Activated CD4-positive, alpha-beta T cell treated with anti-CD3 and anti-CD28 coated beads for 4 hours (primary cell): ENCODE measurements around the gene WNK3.
"Not testable (repeated sequence)": the region's sequence is repeated elsewhere in the genome, so short reads cannot be mapped to it uniquely, and the experiment has no call there.

Source experiments
- DNase-seq, 2 donors: peaks; one replicate each; pipeline ENCODE4 v3.0.0-alpha.2; 2020

WNK3 gene

DNA sequence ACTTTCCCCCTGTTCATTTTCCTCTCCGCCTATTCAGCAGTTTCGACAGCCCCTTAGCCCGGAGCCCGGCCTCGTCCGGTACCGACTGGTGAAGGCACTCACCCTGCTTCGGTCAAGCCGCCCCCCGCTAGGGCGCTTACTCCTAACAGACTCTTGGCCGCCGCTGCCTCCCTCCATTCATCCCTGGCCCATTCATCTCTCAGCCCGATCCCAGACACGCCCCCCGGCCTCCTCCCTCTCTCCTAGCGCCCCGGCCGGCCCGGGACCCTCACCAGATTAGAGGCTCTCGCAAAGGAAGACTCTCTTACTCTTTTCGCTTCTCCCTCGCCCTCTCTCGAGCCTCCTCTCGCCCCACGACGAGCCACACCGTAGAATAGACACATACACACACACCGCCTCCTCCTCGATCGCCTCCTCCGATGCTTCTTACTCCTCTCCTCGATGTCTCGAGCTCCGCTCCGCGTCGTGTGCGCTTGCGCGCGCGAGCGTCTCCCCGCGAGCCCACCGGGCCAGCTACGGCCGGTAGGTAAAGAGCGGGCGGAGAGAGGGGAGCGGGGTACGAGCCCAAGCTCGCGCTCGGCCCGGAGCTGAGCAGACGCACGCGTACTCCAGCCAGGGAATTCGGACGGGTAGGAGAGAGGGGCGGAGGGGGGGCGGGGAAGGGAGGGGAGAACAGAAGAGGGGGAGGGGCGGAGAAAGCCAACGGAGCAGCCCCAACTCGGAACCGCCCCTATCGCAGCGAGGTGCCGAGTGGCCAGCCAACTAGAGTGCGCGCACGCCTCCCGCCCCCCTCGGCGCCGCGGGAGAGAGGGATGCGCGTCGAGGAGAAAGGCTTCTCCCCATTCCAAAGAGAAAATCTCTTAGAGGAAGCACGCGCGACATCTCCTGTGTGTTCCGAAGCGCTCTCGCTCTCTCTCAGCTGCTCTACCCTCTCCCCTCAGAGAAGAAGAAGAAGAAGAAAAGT lies at the start of gene WNK3:
TSS of gene WNK3 (minus strand) at position 633 of the 964 bp plus-strand sequence.
- DNase-seq: peak; percentile 35 to 50

DNA sequence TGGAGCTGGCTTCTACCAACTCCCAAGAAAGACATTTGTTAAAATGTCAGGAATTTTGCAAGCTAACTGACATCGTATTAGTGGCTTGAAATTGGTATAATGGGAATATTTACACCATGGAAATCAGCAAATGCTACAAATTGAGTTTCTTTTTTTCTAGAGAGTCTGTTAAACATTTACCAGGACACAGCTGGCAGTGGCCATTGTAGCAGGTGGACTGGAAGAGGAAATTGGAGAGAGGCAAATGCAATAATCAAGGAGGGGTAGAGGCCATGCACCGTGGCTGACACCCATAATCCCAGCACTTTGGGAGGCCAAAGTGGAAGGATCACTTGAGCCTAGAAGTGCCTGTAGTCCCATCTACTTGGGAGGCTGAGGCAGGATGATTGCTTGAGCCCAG lies 49.4 kb upstream of the WNK3 start:
- DNase-seq: no peak

DNA sequence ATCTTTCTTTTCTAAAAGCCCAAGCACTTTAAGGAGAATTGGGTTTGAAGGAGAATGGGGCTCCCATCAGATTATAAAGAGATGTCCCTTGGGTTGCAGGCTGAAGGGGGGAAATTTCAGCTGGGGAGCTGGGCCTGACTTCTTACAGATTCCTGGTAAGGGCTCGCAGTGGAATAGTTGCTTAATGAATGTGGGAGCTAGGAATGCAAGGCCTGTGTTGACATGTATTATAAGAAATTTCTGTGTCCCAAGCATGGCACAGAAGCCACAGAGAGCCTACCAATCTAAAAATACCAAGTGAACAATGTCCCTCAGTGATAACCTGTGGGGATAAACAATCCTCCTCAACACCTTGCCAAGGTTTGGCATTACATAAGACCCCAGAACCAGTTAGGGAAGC lies 39.3 kb upstream of the WNK3 start:
- no peak for DNase-seq

- DNase-seq: no peak
Measured at GRCh38 chrX:54386314-54386713, 28.5 kb upstream of the WNK3 start.

DNA sequence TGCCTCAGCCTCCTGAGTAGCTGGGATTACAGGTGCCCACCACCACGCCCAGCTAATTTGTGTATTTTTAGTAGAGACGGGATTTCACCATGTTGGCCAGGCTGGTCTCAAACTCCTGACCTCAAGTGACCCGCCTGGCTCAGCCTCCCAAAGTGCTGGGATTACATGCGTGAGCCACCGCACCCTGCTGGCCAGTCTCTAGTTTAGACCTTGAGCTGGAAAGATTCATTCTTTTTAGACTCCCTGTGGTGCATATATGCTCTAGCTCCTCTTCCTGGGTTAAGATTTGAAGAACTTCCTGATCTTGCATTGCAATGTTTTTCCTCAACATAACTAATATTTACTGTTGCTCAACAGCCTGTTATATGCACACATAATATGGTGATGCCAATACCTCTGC lies 26.8 kb upstream of the WNK3 start:
- DNase-seq: not testable (repeated sequence)

GRCh38 chrX:54359408-54359807 lies 1.6 kb upstream of the WNK3 start:
- DNase-seq: no peak

GRCh38 chrX:54358424-54359211 lies 772 bp upstream of the WNK3 start:
- peak; percentile 35 to 44 for DNase-seq

DNA sequence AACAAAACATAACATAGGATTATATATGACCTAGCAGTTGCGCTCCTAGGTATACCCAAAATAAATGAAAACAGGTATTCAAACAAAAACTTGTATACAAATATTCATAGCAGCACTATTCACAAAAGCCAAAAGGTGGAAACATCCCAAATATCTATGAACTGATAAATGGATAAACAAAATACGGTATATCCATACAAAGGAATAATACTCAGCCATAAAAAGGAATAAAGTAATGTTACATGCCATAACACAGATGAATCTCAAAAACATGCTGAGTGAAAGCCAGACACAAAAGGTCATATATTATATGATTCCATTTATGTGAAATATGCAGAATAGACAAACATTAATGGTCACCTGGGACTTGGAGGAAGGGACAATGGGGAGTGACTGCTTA lies 5.2 kb downstream of the WNK3 start:
- no peak for DNase-seq

DNA sequence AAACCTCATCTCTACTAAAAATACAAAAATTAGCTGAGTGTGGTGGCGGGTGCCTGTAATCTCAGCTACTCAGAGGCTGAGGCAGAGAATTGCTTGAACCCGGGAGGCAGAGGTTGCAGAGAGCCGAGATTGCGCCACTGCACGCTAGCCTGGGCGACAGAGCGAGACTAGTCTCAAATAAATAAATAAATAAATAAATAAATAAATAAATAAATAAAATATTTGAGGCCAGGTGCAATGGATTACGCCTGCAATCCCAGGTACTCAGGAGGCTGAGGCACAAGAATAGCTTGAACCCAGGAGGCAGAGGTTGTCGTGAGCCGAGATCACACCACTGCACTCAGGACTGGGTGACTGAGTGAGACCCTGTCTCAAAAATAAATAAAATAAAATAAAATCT lies 20.5 kb downstream of the WNK3 start:
- not testable (repeated sequence) for DNase-seq

- DNase-seq: no peak
Measured at GRCh38 chrX:54325077-54325476, 32.8 kb downstream of the WNK3 start.

DNA sequence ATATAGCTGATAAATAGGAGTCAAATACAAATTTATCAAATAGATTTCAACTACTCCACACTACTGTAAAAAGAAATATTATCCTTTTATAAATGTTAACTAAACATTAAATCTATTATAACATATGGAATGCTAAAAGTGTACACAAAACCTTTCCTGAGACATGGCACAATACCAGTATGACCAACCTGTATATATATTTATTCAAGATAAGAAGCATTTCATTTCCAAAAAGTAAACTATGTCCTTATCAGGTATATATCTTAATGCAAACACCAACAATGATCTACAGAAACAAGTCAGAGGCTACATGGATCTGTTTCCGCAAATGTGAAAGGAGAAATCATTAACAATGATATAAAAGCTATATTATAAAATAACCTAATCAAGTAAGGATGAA lies 37.8 kb downstream of the WNK3 start:
- DNase-seq: no peak

GRCh38 chrX:54306379-54306778 lies 51.5 kb downstream of the WNK3 start:
- DNase-seq: no peak

- no peak for DNase-seq
Measured at GRCh38 chrX:54301516-54301915, 56.3 kb downstream of the WNK3 start.

- DNase-seq: no peak
Measured at GRCh38 chrX:54294306-54294705, 63.5 kb downstream of the WNK3 start.

DNA sequence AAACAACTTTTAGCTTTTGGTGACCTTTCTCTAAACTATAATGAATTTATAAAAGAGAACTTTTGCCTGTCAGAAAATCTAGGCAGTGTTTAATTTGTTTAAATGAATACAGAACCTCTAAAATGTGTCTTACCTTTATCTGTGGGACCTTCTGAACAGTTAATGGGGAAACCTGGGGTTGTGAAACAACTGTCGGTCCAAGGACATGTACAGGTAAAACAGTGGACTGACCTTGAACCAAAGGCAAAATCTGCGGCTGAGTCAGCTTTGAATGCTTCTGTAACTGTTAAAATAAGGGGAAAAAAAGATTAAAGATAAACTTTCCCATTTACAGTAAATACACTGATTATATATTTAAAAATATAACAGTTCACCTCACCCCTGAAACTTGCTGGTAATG lies 65.1 kb downstream of the WNK3 start:
- no peak for DNase-seq

GRCh38 chrX:54291758-54292157 lies 66.1 kb downstream of the WNK3 start:
- no peak for DNase-seq

- no peak for DNase-seq
Measured at GRCh38 chrX:54288968-54289367, 68.9 kb downstream of the WNK3 start.

DNA sequence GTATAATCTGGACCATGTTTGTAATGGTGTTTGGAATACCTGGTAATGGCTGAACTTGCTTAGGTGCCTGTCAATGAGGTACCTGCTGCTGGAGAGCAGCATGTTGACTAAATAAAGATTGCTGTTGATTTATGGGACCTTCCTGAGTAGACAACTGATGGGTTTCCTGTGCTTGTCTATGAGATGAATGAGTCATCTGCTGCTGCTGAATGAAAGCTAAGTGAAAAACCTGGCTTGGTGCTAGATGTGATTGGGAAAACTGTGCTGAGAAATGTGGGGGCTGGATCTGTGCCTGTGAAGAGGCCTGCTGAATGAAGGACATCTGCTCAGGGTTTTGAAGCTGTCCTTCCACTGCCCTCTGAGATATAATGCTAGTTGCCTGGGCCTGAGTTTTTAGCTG lies 69.6 kb downstream of the WNK3 start:
- no peak for DNase-seq

DNA sequence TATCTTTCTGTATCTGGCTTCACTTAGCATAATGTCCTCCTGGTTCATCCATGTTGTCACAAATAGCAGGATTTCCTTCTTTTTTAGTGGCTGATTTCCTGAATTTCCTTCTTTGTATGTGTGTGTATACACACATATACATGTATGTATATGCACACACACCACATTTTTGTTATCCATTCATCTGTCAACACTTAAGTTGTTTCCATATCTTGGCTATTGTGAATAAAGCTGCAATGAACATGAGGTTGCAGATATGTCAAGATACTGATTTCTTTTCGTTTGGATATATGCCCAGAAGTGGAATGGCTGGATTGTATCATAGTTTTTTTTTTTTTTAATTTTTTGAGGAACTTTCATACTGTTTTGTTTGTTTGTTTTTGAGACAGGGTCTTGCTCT lies 76.2 kb downstream of the WNK3 start:
- DNase-seq: no peak

DNA sequence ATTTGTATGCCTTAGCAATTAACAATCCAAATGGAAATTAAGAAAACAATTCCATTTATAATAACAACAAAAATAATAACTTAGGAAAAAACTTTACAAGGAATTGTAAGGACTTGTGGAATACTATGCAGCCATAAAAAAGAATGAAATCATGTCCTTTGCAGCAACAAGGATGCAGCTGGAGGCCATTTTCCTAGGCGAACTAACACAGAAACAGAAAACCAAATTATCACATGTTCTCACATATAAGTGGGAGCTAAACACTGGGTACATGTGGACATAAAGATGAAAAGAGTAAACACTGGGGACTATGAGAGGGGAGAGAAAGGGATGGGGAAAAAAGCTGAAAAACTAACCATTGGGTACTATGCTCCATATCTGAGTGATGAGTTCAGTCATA lies 77.4 kb downstream of the WNK3 start:
- no peak for DNase-seq

DNA sequence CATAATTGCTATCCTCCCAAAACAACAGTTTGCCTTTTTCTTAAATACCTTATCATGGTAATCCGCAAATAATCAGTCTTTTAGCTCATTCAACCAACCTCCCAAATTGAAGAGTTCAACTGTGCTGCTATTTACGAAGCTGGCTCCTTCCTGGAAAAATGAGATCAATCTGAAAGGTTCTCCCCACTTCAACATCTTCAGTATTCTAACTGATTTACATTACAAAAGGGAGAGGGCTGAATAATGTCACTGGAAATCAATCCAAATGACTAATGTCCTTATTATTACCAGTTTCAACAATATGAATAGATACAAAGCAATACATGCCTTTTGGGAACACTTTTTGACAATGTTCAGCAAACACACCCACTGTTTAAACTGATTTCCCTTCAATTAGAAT lies 86.2 kb downstream of the WNK3 start:
- DNase-seq: no peak

GRCh38 chrX:54248309-54248708 lies 109.5 kb downstream of the WNK3 start:
- no peak for DNase-seq

DNA sequence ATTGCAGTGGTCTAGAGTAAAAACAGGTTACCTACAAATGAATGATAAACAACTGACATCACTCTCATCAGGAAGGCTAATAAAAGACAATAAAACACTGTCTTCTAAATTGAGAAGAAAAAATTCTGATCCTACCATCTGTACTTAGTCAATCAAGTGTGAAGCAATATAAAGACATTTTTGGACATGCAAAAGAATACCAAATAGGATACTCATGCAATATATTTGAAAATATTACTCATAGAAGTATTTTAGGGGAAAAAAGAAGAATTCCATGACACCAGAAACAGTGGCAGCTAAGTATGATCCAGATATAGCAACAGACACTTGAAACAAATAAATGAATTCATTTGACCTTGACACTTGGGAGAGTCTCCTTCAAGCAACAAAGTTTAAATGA lies 111.0 kb downstream of the WNK3 start:
- DNase-seq: no peak

DNA sequence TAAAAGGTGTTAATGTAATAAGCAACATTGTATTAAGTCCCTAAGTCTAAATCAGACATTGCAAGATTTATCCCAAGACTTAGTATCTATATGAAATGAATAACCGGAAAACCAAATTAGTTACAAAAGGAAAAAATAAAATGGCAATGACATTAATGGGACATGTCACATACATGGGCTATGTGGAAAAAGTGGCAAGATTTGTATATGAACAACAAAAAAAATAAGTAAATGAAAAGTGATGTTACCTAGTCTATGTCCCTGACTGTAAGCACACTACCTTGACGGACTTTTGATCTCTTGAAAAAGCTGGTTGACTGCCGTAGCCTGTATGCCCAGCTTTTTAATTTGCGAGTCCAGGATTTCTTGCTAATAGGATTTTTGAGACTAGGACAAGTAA lies 119.3 kb downstream of the WNK3 start:
- DNase-seq: no peak
